ENCODE data around the gene C1orf74.

DNA sequence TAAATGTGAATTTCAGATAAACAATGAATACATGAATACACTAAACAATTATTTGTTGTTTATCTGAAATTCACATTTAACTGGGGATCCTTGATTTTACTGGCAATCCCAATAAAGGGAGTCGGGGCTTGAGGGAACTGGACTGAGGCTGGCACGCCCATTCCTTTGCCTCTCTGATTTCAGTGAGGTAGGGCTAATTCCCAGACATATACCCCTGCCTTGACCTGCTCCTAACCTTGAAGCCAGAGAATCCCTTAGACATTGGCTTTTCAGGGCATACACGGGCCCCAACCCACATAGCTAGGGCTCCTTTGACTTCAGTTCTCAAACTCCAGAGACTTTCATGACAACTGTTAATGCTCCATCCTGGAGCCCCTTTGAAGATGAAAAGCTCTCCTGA lies 32.6 kb upstream of the C1orf74 start:
- TF ChIP-seq CTCF (IDR thresholded peaks at IDR 0.05): no peak
- no peak for TF ChIP-seq POLR2A (IDR thresholded peaks at IDR 0.05)
